Measurements from ENCODE around the gene CAMK2D.

Gene CAMK2D

GRCh38 chr4:113637823-113638561, 123.5 kb downstream of the CAMK2D start:
- no peak for DNase-seq
- intact Hi-C loops (cut with DNase I; ENCODE audit: low total_unique reads): no loop called here
- Histone ChIP-seq H3K4me3 (no peak overlapping the region), H3K36me3 (no peaks in the 10 kb centered on the region), H3K27ac (no peak overlapping the region), H3K9me3 (no peaks in the 10 kb centered on the region), H3K4me1 (peaks cover 0 to 95% (median 25%) of the 10 kb centered on the region in 4 donors), H3K27me3 (no peaks in the 10 kb centered on the region)
- TF ChIP-seq CTCF (IDR thresholded peaks at IDR 0.05): no peak

DNA sequence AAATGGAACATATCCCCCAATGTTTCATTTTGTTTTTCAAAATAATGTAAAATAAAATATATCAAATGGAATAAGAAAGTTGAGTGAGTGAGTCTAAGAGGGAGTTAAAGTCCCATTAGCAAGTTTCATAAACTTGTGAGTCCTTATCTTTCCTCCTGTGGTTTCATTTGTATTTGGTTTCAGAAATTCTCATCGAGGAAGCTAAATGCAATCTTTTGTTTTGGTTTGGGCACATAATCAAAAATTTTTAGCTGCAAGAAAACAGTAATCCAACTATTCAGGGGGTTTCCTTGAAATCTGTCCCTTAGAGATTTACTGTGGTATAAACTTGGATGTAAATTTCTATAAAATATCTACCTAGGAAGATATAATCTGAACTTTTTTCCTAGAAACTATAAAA, 124.2 kb downstream of the CAMK2D start:
- no peak for DNase-seq
- no peak for TF ChIP-seq CTCF (IDR thresholded peaks at IDR 0.05)
- Histone ChIP-seq H3K36me3 (no peaks in the 10 kb centered on the region), H3K4me3 (no peak overlapping the region), H3K4me1 (peaks cover 0 to 90% (median 25%) of the 10 kb centered on the region in 4 donors), H3K9me3 (no peaks in the 10 kb centered on the region), H3K27ac (no peak overlapping the region), H3K27me3 (no peaks in the 10 kb centered on the region)
- intact Hi-C loops (cut with DNase I; ENCODE audit: low total_unique reads): no loop called here

DNA sequence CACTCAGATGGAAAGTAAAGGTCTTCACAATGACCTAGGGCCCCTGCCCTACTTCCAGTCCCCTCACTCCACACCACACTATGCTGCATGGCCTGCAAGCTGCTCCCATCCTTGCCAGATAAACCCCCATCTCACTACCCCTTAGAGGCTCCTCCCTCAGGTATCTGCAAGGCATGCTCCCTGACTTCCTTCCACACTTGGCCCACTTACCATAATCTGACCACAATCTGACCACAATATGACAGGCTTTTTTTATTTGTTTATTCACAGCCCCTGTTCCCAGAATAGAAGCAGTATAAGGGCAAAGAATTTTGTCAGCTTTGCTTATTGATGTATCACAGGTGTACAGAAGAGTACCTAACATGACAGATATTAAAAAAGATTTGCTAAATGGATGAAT, 124.7 kb downstream of the CAMK2D start:
- intact Hi-C loops (cut with DNase I; ENCODE audit: low total_unique reads): no loop called here
- TF ChIP-seq CTCF (IDR thresholded peaks at IDR 0.05): no peak
- H3K9me3 ChIP-seq: no peaks in the 10 kb centered on the region
- H3K36me3 ChIP-seq: no peaks in the 10 kb centered on the region
- no peak for DNase-seq
- H3K27ac ChIP-seq: no peak overlapping the region
- H3K4me3 ChIP-seq: no peak overlapping the region
- H3K27me3 ChIP-seq: no peaks in the 10 kb centered on the region
- H3K4me1 ChIP-seq: peaks cover 0 to 86% (median 25%) of the 10 kb centered on the region in 4 donors

DNA sequence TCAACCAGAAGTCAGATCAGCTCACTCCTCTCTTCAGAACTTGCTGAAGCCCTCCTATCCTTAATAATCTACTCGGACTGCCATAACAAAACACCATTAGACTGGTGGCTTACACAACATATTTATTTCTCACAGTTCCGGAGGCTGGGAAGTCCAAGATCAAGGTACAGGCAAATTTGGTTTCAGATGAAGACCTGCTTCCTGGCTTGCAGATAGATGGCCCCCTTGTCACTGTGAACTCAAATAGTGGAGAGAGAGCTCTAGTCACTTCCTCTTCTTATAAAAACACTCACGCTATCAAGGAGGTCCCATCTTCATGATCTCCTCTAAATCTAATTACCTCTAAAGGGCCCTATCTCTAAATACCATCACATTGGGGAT, 125.1 kb downstream of the CAMK2D start:
- no peak for DNase-seq
- intact Hi-C loops (cut with DNase I; ENCODE audit: low total_unique reads): no loop called here

GRCh38 chr4:113635739-113636437, 125.7 kb downstream of the CAMK2D start:
- Histone ChIP-seq H3K27me3 (no peaks in the 10 kb centered on the region), H3K4me1 (peaks cover 0 to 80% (median 25%) of the 10 kb centered on the region in 4 donors), H3K9me3 (no peaks in the 10 kb centered on the region), H3K36me3 (no peaks in the 10 kb centered on the region), H3K4me3 (no peak overlapping the region), H3K27ac (peak overlapping the region in 1 of 2 donors; percentile 25)
- intact Hi-C loops (cut with DNase I; ENCODE audit: low total_unique reads): no loop called here
- no peak for DNase-seq
- TF ChIP-seq CTCF (IDR thresholded peaks at IDR 0.05): no peak

More for the DNA sequence above, 125.1 kb downstream of the CAMK2D start:
- Histone ChIP-seq H3K4me3 (no peak overlapping the region), H3K4me1 (peaks cover 0 to 81% (median 25%) of the 10 kb centered on the region in 4 donors), H3K27me3 (no peaks in the 10 kb centered on the region), H3K9me3 (no peaks in the 10 kb centered on the region), H3K27ac (peak overlapping the region in 1 of 2 donors; percentile 25), H3K36me3 (no peaks in the 10 kb centered on the region)
- no peak for TF ChIP-seq CTCF (IDR thresholded peaks at IDR 0.05)
